ENCODE measurements around the gene TUBB4A.

Gene TUBB4A

DNA sequence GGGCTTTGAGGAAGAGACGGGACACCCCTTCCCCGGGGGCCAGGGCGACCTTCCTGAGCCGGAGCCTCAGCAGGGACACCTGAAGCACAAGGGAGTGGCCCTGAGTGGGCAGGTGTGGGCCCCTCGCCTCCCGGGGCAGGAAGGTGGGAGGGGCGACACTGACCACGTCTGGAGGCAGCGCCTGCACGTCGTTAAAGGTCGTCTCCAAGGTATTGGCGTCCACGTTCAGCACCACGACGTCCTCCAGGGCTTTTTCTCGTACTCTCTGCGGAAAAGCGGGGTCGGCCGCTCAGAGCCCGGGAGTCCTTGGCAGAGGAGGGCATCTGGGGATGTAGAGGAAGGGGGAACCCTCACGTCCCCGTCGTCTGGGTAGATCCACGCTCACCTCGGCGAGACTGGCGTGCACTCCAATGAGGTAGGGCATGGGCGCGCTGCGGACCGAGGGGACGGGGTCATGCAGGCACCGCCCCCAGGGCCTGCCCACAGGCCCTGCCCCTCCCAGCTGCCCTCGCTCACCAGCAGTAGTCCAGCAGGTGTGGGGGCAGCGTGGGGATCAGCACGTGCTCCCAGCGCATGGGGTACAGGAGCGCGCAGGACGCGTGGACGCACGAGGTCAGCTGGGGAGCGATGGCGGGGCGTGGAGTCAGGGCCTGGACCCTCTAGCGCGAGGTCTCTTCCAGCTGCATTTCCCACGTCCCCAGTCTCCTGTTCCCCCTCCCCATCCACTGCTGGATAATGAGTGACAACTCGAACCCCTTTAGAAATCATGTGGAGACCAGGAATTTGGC is 26.6 kb downstream of the TUBB4A start:
- Histone ChIP-seq H3K27ac (ENCODE audit: low read depth, low read length) (no peak overlapping the region), H4K20me1 (ENCODE audit: low read depth, low read length) (no peaks in the 10 kb centered on the region), H3K9ac (ENCODE audit: low read length) (no peak overlapping the region), H3K9me3 (ENCODE audit: insufficient read depth, low read length) (no peaks in the 10 kb centered on the region), H3K36me3 (ENCODE audit: low read length) (no peaks in the 10 kb centered on the region), H3K4me3 (ENCODE audit: insufficient read depth, low read length, poor library complexity, severe bottlenecking) (no peak overlapping the region), H3K4me2 (ENCODE audit: low read depth, low read length, poor library complexity, severe bottlenecking) (no peak overlapping the region), H3K79me2 (ENCODE audit: insufficient read depth, low read length) (no peaks in the 10 kb centered on the region), H3F3A (ENCODE audit: insufficient read depth) (no peaks in the 10 kb centered on the region), H2AFZ (ENCODE audit: low read depth, low read length, severe bottlenecking) (no peak overlapping the region), H3K9me2 (replicated peaks; ENCODE audit: insufficient read depth, low read length) (no peaks in the 10 kb centered on the region), H3K27me3 (ENCODE audit: low read length) (no peaks in the 10 kb centered on the region)
- TF ChIP-seq EZH2phosphoT487 (conservative IDR thresholded peaks at IDR 0.05; ENCODE audit: low read length): no peak
- TF ChIP-seq, protein P1, sequence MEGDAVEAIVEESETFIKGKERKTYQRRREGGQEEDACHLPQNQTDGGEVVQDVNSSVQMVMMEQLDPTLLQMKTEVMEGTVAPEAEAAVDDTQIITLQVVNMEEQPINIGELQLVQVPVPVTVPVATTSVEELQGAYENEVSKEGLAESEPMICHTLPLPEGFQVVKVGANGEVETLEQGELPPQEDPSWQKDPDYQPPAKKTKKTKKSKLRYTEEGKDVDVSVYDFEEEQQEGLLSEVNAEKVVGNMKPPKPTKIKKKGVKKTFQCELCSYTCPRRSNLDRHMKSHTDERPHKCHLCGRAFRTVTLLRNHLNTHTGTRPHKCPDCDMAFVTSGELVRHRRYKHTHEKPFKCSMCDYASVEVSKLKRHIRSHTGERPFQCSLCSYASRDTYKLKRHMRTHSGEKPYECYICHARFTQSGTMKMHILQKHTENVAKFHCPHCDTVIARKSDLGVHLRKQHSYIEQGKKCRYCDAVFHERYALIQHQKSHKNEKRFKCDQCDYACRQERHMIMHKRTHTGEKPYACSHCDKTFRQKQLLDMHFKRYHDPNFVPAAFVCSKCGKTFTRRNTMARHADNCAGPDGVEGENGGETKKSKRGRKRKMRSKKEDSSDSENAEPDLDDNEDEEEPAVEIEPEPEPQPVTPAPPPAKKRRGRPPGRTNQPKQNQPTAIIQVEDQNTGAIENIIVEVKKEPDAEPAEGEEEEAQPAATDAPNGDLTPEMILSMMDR (IDR thresholded peaks at IDR 0.05; ENCODE audit: insufficient read depth, low read length, poor library complexity, severe bottlenecking): no peak

GRCh38 chr19:6473647-6474046 is 28.5 kb downstream of the TUBB4A start:
- no peak overlapping the region for H3K4me3 ChIP-seq (ENCODE audit: insufficient read depth, low read length, poor library complexity, severe bottlenecking)
- H3K27me3 ChIP-seq (ENCODE audit: low read length): no peaks in the 10 kb centered on the region
- no peak overlapping the region for H2AFZ ChIP-seq (ENCODE audit: low read depth, low read length, severe bottlenecking)
- H3K9me3 ChIP-seq (ENCODE audit: insufficient read depth, low read length): no peaks in the 10 kb centered on the region
- H3F3A ChIP-seq (ENCODE audit: insufficient read depth): no peaks in the 10 kb centered on the region
- no peaks in the 10 kb centered on the region for H3K36me3 ChIP-seq (ENCODE audit: low read length)
- H3K79me2 ChIP-seq (ENCODE audit: insufficient read depth, low read length): no peaks in the 10 kb centered on the region
- no peak overlapping the region for H3K27ac ChIP-seq (ENCODE audit: low read depth, low read length)
- no peak overlapping the region for H3K9ac ChIP-seq (ENCODE audit: low read length)
- H4K20me1 ChIP-seq (ENCODE audit: low read depth, low read length): no peaks in the 10 kb centered on the region
- TF ChIP-seq EZH2phosphoT487 (conservative IDR thresholded peaks at IDR 0.05; ENCODE audit: low read length): no peak
- TF ChIP-seq, protein P1 (IDR thresholded peaks at IDR 0.05; ENCODE audit: insufficient read depth, low read length, poor library complexity, severe bottlenecking): no peak
- no peak overlapping the region for H3K4me2 ChIP-seq (ENCODE audit: low read depth, low read length, poor library complexity, severe bottlenecking)
- no peaks in the 10 kb centered on the region for H3K9me2 ChIP-seq (replicated peaks; ENCODE audit: insufficient read depth, low read length)

- no peak overlapping the region for H2AFZ ChIP-seq (ENCODE audit: low read depth, low read length, severe bottlenecking)
- no peaks in the 10 kb centered on the region for H4K20me1 ChIP-seq (ENCODE audit: low read depth, low read length)
- H3K27ac ChIP-seq (ENCODE audit: low read depth, low read length): no peak overlapping the region
- H3K9me3 ChIP-seq (ENCODE audit: insufficient read depth, low read length): no peaks in the 10 kb centered on the region
- TF ChIP-seq EZH2phosphoT487 (conservative IDR thresholded peaks at IDR 0.05; ENCODE audit: low read length): no peak
- TF ChIP-seq, protein P1 (IDR thresholded peaks at IDR 0.05; ENCODE audit: insufficient read depth, low read length, poor library complexity, severe bottlenecking): no peak
- H3K9ac ChIP-seq (ENCODE audit: low read length): no peak overlapping the region
- H3K27me3 ChIP-seq (ENCODE audit: low read length): no peaks in the 10 kb centered on the region
- H3K4me3 ChIP-seq (ENCODE audit: insufficient read depth, low read length, poor library complexity, severe bottlenecking): no peak overlapping the region
- H3K36me3 ChIP-seq (ENCODE audit: low read length): no peaks in the 10 kb centered on the region
- no peak overlapping the region for H3K4me2 ChIP-seq (ENCODE audit: low read depth, low read length, poor library complexity, severe bottlenecking)
- no peaks in the 10 kb centered on the region for H3K9me2 ChIP-seq (replicated peaks; ENCODE audit: insufficient read depth, low read length)
- no peaks in the 10 kb centered on the region for H3F3A ChIP-seq (ENCODE audit: insufficient read depth)
- no peaks in the 10 kb centered on the region for H3K79me2 ChIP-seq (ENCODE audit: insufficient read depth, low read length)
These were observed 29.4 kb downstream of the TUBB4A start for GRCh38 chr19:6472713-6473112.
